ENCODE data around the gene CSHL1.

The CSHL1 gene

GRCh38 chr17:63946440-63947363 lies 35.6 kb upstream of the CSHL1 start:
- no peaks in the 10 kb centered on the region for H3K27me3 Mint-ChIP-seq
- peak overlapping the region; percentile 57 for H3K27ac Mint-ChIP-seq (ENCODE audit: low read depth)
- DNase-seq (ENCODE audit: low spot score in 2 of 2) (peak; percentile 38 to 44), ATAC-seq (replicated peaks; ENCODE audit: extremely low read depth, poor library complexity, severe bottlenecking) (peak; percentile 80)
- H3K4me3 Mint-ChIP-seq: peak overlapping the region; percentile 74
- H3K36me3 Mint-ChIP-seq (ENCODE audit: insufficient read depth): no peaks in the 10 kb centered on the region
- H3K4me1 Mint-ChIP-seq: peaks cover 20% of the 10 kb centered on the region
- H3K9me3 Mint-ChIP-seq: no peaks in the 10 kb centered on the region

- H3K27ac Mint-ChIP-seq (ENCODE audit: low read depth): peak overlapping the region; percentile 57
- peaks cover 1% of the 10 kb centered on the region for H3K36me3 Mint-ChIP-seq (ENCODE audit: insufficient read depth)
- H3K4me3 Mint-ChIP-seq: peak overlapping the region; percentile 74
- DNase-seq (ENCODE audit: low spot score in 2 of 2): no peak
- no peaks in the 10 kb centered on the region for H3K9me3 Mint-ChIP-seq
- peak; percentile 17 for ATAC-seq (replicated peaks; ENCODE audit: extremely low read depth, poor library complexity, severe bottlenecking)
- peaks cover 20% of the 10 kb centered on the region for H3K4me1 Mint-ChIP-seq
- no peaks in the 10 kb centered on the region for H3K27me3 Mint-ChIP-seq
Measured at GRCh38 chr17:63945784-63946439, 34.9 kb upstream of the CSHL1 start.

GRCh38 chr17:63944736-63945499 lies 33.9 kb upstream of the CSHL1 start:
- H3K36me3 Mint-ChIP-seq (ENCODE audit: insufficient read depth): peaks cover 1% of the 10 kb centered on the region
- ATAC-seq (replicated peaks; ENCODE audit: extremely low read depth, poor library complexity, severe bottlenecking) (no peak), DNase-seq (ENCODE audit: low spot score in 2 of 2) (no peak)
- no peak overlapping the region for H3K27ac Mint-ChIP-seq (ENCODE audit: low read depth)
- H3K27me3 Mint-ChIP-seq: no peaks in the 10 kb centered on the region
- H3K9me3 Mint-ChIP-seq: no peaks in the 10 kb centered on the region
- H3K4me1 Mint-ChIP-seq: peaks cover 20% of the 10 kb centered on the region
- peak overlapping the region; percentile 74 for H3K4me3 Mint-ChIP-seq

GRCh38 chr17:63943745-63944144 lies 32.7 kb upstream of the CSHL1 start:
- no peaks in the 10 kb centered on the region for H3K9me3 Mint-ChIP-seq
- ATAC-seq (replicated peaks; ENCODE audit: extremely low read depth, poor library complexity, severe bottlenecking) (no peak), DNase-seq (ENCODE audit: low spot score in 2 of 2) (no peak)
- H3K4me1 Mint-ChIP-seq: peaks cover 28% of the 10 kb centered on the region
- H3K27me3 Mint-ChIP-seq: no peaks in the 10 kb centered on the region
- H3K4me3 Mint-ChIP-seq: no peak overlapping the region
- peaks cover 1% of the 10 kb centered on the region for H3K36me3 Mint-ChIP-seq (ENCODE audit: insufficient read depth)
- H3K27ac Mint-ChIP-seq (ENCODE audit: low read depth): no peak overlapping the region

GRCh38 chr17:63942309-63942985 lies 31.4 kb upstream of the CSHL1 start:
- Mint-ChIP-seq H3K27ac (ENCODE audit: low read depth) (no peak overlapping the region), H3K9me3 (no peaks in the 10 kb centered on the region), H3K36me3 (ENCODE audit: insufficient read depth) (peaks cover 3% of the 10 kb centered on the region), H3K27me3 (no peaks in the 10 kb centered on the region), H3K4me3 (no peak overlapping the region), H3K4me1 (peaks cover 33% of the 10 kb centered on the region)
- ATAC-seq (replicated peaks; ENCODE audit: extremely low read depth, poor library complexity, severe bottlenecking): no peak
- DNase-seq (ENCODE audit: low spot score in 2 of 2): no peak

GRCh38 chr17:63941751-63942150 lies 30.7 kb upstream of the CSHL1 start:
- H3K27ac Mint-ChIP-seq (ENCODE audit: low read depth): no peak overlapping the region
- no peaks in the 10 kb centered on the region for H3K9me3 Mint-ChIP-seq
- DNase-seq (ENCODE audit: low spot score in 2 of 2) (no peak), ATAC-seq (replicated peaks; ENCODE audit: extremely low read depth, poor library complexity, severe bottlenecking) (no peak)
- peaks cover 32% of the 10 kb centered on the region for H3K4me1 Mint-ChIP-seq
- peaks cover 3% of the 10 kb centered on the region for H3K36me3 Mint-ChIP-seq (ENCODE audit: insufficient read depth)
- no peaks in the 10 kb centered on the region for H3K27me3 Mint-ChIP-seq
- H3K4me3 Mint-ChIP-seq: no peak overlapping the region

GRCh38 chr17:63941162-63941561 lies 30.1 kb upstream of the CSHL1 start:
- no peak overlapping the region for H3K4me3 Mint-ChIP-seq
- H3K36me3 Mint-ChIP-seq (ENCODE audit: insufficient read depth): peaks cover 3% of the 10 kb centered on the region
- DNase-seq (ENCODE audit: low spot score in 2 of 2) (no peak), ATAC-seq (replicated peaks; ENCODE audit: extremely low read depth, poor library complexity, severe bottlenecking) (no peak)
- H3K27ac Mint-ChIP-seq (ENCODE audit: low read depth): no peak overlapping the region
- H3K9me3 Mint-ChIP-seq: no peaks in the 10 kb centered on the region
- peaks cover 26% of the 10 kb centered on the region for H3K4me1 Mint-ChIP-seq
- H3K27me3 Mint-ChIP-seq: no peaks in the 10 kb centered on the region

GRCh38 chr17:63940584-63940983 lies 29.5 kb upstream of the CSHL1 start:
- no peak overlapping the region for H3K27ac Mint-ChIP-seq (ENCODE audit: low read depth)
- H3K27me3 Mint-ChIP-seq: no peaks in the 10 kb centered on the region
- DNase-seq (ENCODE audit: low spot score in 2 of 2) (no peak), ATAC-seq (replicated peaks; ENCODE audit: extremely low read depth, poor library complexity, severe bottlenecking) (no peak)
- H3K4me3 Mint-ChIP-seq: no peak overlapping the region
- H3K4me1 Mint-ChIP-seq: peaks cover 21% of the 10 kb centered on the region
- H3K9me3 Mint-ChIP-seq: no peaks in the 10 kb centered on the region
- peaks cover 3% of the 10 kb centered on the region for H3K36me3 Mint-ChIP-seq (ENCODE audit: insufficient read depth)

- DNase-seq (ENCODE audit: low spot score in 2 of 2): no peak
- Mint-ChIP-seq H3K27ac (ENCODE audit: low read depth) (no peak overlapping the region), H3K4me3 (no peak overlapping the region), H3K27me3 (no peaks in the 10 kb centered on the region), H3K4me1 (peaks cover 14% of the 10 kb centered on the region), H3K9me3 (no peaks in the 10 kb centered on the region), H3K36me3 (ENCODE audit: insufficient read depth) (peaks cover 3% of the 10 kb centered on the region)
- no peak for ATAC-seq (replicated peaks; ENCODE audit: extremely low read depth, poor library complexity, severe bottlenecking)
Measured at GRCh38 chr17:63939884-63940283, 28.8 kb upstream of the CSHL1 start.

GRCh38 chr17:63939401-63939800 lies 28.3 kb upstream of the CSHL1 start:
- H3K4me3 Mint-ChIP-seq: no peak overlapping the region
- ATAC-seq (replicated peaks; ENCODE audit: extremely low read depth, poor library complexity, severe bottlenecking) (no peak), DNase-seq (ENCODE audit: low spot score in 2 of 2) (no peak)
- peaks cover 13% of the 10 kb centered on the region for H3K4me1 Mint-ChIP-seq
- peaks cover 3% of the 10 kb centered on the region for H3K36me3 Mint-ChIP-seq (ENCODE audit: insufficient read depth)
- H3K27ac Mint-ChIP-seq (ENCODE audit: low read depth): no peak overlapping the region
- H3K9me3 Mint-ChIP-seq: no peaks in the 10 kb centered on the region
- no peaks in the 10 kb centered on the region for H3K27me3 Mint-ChIP-seq

- no peak for ATAC-seq (replicated peaks; ENCODE audit: extremely low read depth, poor library complexity, severe bottlenecking)
- H3K4me3 Mint-ChIP-seq: no peak overlapping the region
- H3K27ac Mint-ChIP-seq (ENCODE audit: low read depth): peak overlapping the region; percentile 91
- no peaks in the 10 kb centered on the region for H3K9me3 Mint-ChIP-seq
- no peaks in the 10 kb centered on the region for H3K27me3 Mint-ChIP-seq
- DNase-seq (ENCODE audit: low spot score in 2 of 2): no peak
- H3K36me3 Mint-ChIP-seq (ENCODE audit: insufficient read depth): peaks cover 4% of the 10 kb centered on the region
- H3K4me1 Mint-ChIP-seq: peaks cover 13% of the 10 kb centered on the region
Measured at GRCh38 chr17:63937920-63938319, 26.9 kb upstream of the CSHL1 start.

GRCh38 chr17:63937319-63937718 lies 26.3 kb upstream of the CSHL1 start:
- Mint-ChIP-seq H3K27me3 (no peaks in the 10 kb centered on the region), H3K4me3 (no peak overlapping the region), H3K9me3 (no peaks in the 10 kb centered on the region), H3K27ac (ENCODE audit: low read depth) (no peak overlapping the region), H3K36me3 (ENCODE audit: insufficient read depth) (peaks cover 4% of the 10 kb centered on the region), H3K4me1 (peaks cover 19% of the 10 kb centered on the region)
- ATAC-seq (replicated peaks; ENCODE audit: extremely low read depth, poor library complexity, severe bottlenecking) (no peak), DNase-seq (ENCODE audit: low spot score in 2 of 2) (no peak)

Measured in central memory CD8-positive, alpha-beta T cell (primary cell).